Measurements from ENCODE around the gene CELF2. TPM values are rescaled to one million over a fixed set of nuclear protein-coding genes. Genes with fewer than 3 reads are reported as not detected.
A peak's percentile ranks its signal among the peaks of the same experiment; 100 is the strongest.

Gene CELF2
- total RNA-seq, 1 experiment from 2014 or later = 28.7 TPM

- Mint-ChIP-seq H3K4me1 (peaks cover 2 to 3% of the 10 kb centered on the region in 2 experiments; a peak in 3 of 4 replicates), H3K4me3 (no peak overlapping the region), H3K9me3 (peaks cover 3 to 4% of the 10 kb centered on the region in 2 experiments; a peak in 1 of 5 replicates), H3K27ac (0 out of 7 replicates have a peak overlapping the region, but pooled peaks of 1 of the 3 experiments have one; percentile 9), H3K36me3 (ENCODE audit: insufficient read depth in 1 of 3, low read depth in 3 of 3) (peaks cover 10 to 37% (median 22%) of the 10 kb centered on the region in 3 experiments; a peak in 6 of 7 replicates), H3K27me3 (ENCODE audit: low read depth) (no peaks in the 10 kb centered on the region)
- Histone ChIP-seq H3K9ac (ENCODE audit: extremely low read depth, insufficient read length, low read length) (no peak overlapping the region), H3T11ph (ENCODE audit: low read length) (no peak overlapping the region), H3K4ac (ENCODE audit: low read depth, low read length) (no peak overlapping the region), H3K18ac (ENCODE audit: insufficient read length, low read depth, low read length) (no peak overlapping the region), H3K27ac (ENCODE audit: insufficient read length, low read depth, low read length) (no peak overlapping the region), H4K20me1 (ENCODE audit: control insufficient read depth, insufficient read depth, insufficient read length) (no peaks in the 10 kb centered on the region), H2BK120ac (ENCODE audit: low read depth, low read length, poor library complexity, severe bottlenecking) (no peak overlapping the region), H2BK20ac (ENCODE audit: low read depth, low read length, poor library complexity, severe bottlenecking) (no peak overlapping the region), H3K27me3 (ENCODE audit: insufficient read depth, low read length) (no peaks in the 10 kb centered on the region), H3K23ac (ENCODE audit: insufficient read length, low read depth, low read length) (no peak overlapping the region), H3K9me3 (ENCODE audit: control insufficient read depth, low read depth, low read length) (no peaks in the 10 kb centered on the region), H3K79me2 (ENCODE audit: insufficient read depth, low read length) (no peaks in the 10 kb centered on the region), H2BK12ac (ENCODE audit: insufficient read length, low read depth, low read length) (no peak overlapping the region), H3K23me2 (ENCODE audit: insufficient read length, low read depth, low read length, poor library complexity, severe bottlenecking) (no peaks in the 10 kb centered on the region), H2AFZ (ENCODE audit: low read length) (no peak overlapping the region), H3K4me1 (ENCODE audit: insufficient read depth, low read length) (no peaks in the 10 kb centered on the region), H3K14ac (ENCODE audit: insufficient read depth, low read length) (no peak overlapping the region), H2BK5ac (ENCODE audit: insufficient read length, low read length) (no peak overlapping the region), H3K56ac (ENCODE audit: insufficient read length, low read depth, low read length) (no peak overlapping the region), H3K4me2 (ENCODE audit: insufficient read depth, insufficient read length, low read length) (no peak overlapping the region), H2AK5ac (ENCODE audit: insufficient read length, low read length) (no peak overlapping the region), H3K79me1 (ENCODE audit: insufficient read depth, low read depth, low read length, poor library complexity, severe bottlenecking) (no peaks in the 10 kb centered on the region), H4K8ac (replicated peaks; ENCODE audit: insufficient read length, low read depth, low read length) (no peak overlapping the region), H2BK15ac (ENCODE audit: low read depth, low read length) (no peak overlapping the region), H4K91ac (ENCODE audit: insufficient read length, low read depth, low read length) (no peak overlapping the region), H4K5ac (ENCODE audit: insufficient read length, low read depth, low read length) (no peak overlapping the region)
- TF ChIP-seq CTCF (conservative IDR thresholded peaks at IDR 0.05) = no peak
- DNase-seq = no peak
- no CpG with 5 or more reads among the region's 22 CpGs for WGBS (ENCODE audit: extremely low coverage, insufficient read length, low lambda C conversion rate)
These were observed 284.0 kb downstream of the CELF2 start for GRCh38 chr10:11301571-11302111.
